WTC11 (cell line): ENCODE measurements around the gene SH3BGRL3.

Source experiments
- TF ChIP-seq, protein P1 (sequence below): fragments of 200-600 bp; IDR thresholded peaks from 2 replicates; pipeline ENCODE4 v1.8.0; 2022; ENCODE audit warnings: antibody characterized with exemption
- TF ChIP-seq, protein P2 (sequence below): sonication (generic); formaldehyde crosslinking; IDR thresholded peaks from 2 replicates; pipeline ENCODE4 v1.8.1; 2023; ENCODE audit warnings: mild to moderate bottlenecking, missing genetic modification reagents, moderate library complexity

DNA sequence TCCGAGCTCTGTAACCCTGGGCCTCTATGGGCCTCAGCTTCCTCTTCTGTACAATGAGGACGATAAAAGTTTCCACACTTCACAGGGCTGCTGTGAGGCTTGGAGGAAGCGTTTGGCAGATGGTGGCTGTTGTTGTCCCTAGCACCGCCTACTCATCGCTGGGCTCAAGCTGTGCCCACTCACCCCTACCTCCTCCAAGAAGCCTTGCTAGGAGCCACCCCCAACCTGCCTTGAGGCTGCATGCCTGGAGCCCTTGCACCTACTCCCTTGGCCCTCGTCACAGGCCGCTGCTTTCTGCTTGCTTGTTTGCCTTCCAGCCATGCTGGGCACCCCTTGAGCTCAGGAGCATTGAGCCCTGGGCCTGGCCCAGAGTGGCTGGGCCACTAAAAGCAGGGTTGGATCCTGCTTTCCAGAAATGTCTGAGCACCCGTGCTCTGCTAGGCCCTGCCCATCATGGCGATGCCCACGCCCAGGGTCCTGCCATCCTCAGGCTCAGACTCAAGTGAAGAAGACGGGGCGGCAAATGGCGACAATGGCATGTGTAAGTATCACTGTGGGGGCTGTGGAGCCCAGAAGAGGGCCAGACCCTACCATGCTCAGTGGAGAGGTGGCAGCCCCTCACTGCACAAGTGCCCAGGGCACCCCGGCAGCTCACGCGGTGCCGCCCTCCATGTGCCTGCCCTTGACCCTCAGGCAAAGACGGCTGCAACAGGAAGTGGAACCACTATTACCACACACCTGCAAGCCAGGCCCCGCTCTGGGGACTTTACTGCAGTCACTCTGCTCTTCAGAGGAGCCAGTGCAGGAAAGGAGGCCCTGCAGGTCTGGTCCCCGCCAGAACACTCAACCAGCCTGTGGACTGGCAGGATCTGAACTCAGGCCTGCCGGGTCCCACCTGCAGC is 9.5 kb downstream of the SH3BGRL3 start:
- TF ChIP-seq, protein P1, sequence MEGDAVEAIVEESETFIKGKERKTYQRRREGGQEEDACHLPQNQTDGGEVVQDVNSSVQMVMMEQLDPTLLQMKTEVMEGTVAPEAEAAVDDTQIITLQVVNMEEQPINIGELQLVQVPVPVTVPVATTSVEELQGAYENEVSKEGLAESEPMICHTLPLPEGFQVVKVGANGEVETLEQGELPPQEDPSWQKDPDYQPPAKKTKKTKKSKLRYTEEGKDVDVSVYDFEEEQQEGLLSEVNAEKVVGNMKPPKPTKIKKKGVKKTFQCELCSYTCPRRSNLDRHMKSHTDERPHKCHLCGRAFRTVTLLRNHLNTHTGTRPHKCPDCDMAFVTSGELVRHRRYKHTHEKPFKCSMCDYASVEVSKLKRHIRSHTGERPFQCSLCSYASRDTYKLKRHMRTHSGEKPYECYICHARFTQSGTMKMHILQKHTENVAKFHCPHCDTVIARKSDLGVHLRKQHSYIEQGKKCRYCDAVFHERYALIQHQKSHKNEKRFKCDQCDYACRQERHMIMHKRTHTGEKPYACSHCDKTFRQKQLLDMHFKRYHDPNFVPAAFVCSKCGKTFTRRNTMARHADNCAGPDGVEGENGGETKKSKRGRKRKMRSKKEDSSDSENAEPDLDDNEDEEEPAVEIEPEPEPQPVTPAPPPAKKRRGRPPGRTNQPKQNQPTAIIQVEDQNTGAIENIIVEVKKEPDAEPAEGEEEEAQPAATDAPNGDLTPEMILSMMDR, result no peak
- TF ChIP-seq, protein P2, sequence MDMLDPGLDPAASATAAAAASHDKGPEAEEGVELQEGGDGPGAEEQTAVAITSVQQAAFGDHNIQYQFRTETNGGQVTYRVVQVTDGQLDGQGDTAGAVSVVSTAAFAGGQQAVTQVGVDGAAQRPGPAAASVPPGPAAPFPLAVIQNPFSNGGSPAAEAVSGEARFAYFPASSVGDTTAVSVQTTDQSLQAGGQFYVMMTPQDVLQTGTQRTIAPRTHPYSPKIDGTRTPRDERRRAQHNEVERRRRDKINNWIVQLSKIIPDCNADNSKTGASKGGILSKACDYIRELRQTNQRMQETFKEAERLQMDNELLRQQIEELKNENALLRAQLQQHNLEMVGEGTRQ (CRISPR knock-in tag), result no peak
